HFFc6 (cell line): Measurements from ENCODE around the gene FOXS1. TPM values are rescaled to one million over a fixed set of nuclear protein-coding genes. Genes with fewer than 3 reads are reported as not detected.

Experiments
- DNase-seq: peaks from one replicate; pipeline ENCODE4 v3.0.0-alpha.2; 2018
- H3K27ac Mint-ChIP-seq: 2 replicates; pipeline ENCODE4 v1.8.0; 2020; ENCODE audit warnings: mild to moderate bottlenecking, mixed read lengths
- H3K27me3 Mint-ChIP-seq: 2 replicates; pipeline ENCODE4 v1.8.0; 2021; ENCODE audit warnings: mild to moderate bottlenecking, moderate library complexity, mixed read lengths; ENCODE audit not compliant: insufficient read depth
- H3K36me3 Mint-ChIP-seq: 2 replicates; pipeline ENCODE4 v1.8.0; 2021; ENCODE audit warnings: low read depth, mixed read lengths
- H3K4me1 Mint-ChIP-seq: 2 replicates; pipeline ENCODE4 v1.8.0; 2020; ENCODE audit warnings: low read depth, mixed read lengths
- H3K4me3 Mint-ChIP-seq: 2 replicates; pipeline ENCODE4 v1.8.0; 2020; ENCODE audit warnings: mild to moderate bottlenecking, moderate library complexity, mixed read lengths
- H3K9me3 Mint-ChIP-seq: 2 replicates; pipeline ENCODE4 v1.8.0; 2020; ENCODE audit warnings: mild to moderate bottlenecking, mixed read lengths
- total RNA-seq, 6 experiments: library from RNA; stranded (reverse); fragmentation: NEBNext Ultra II Directional; extraction: Animal tissue kit (Norgen Biotek cat#: 25700); gene quantifications; 2 replicates in 1 of 6; 3 replicates in 5 of 6; pipeline ENCODE4 v1.2.3, GENCODE V29; 2021
- TF ChIP-seq, protein P1 (sequence below): fragments of 200-600 bp; sonication (generic); IDR thresholded peaks from 2 replicates; pipeline ENCODE4 v1.5.0; 2021; ENCODE audit warnings: antibody characterized with exemption, mild to moderate bottlenecking

Gene FOXS1
- total RNA-seq, 6 experiments from 2014 or later = not detected

DNA sequence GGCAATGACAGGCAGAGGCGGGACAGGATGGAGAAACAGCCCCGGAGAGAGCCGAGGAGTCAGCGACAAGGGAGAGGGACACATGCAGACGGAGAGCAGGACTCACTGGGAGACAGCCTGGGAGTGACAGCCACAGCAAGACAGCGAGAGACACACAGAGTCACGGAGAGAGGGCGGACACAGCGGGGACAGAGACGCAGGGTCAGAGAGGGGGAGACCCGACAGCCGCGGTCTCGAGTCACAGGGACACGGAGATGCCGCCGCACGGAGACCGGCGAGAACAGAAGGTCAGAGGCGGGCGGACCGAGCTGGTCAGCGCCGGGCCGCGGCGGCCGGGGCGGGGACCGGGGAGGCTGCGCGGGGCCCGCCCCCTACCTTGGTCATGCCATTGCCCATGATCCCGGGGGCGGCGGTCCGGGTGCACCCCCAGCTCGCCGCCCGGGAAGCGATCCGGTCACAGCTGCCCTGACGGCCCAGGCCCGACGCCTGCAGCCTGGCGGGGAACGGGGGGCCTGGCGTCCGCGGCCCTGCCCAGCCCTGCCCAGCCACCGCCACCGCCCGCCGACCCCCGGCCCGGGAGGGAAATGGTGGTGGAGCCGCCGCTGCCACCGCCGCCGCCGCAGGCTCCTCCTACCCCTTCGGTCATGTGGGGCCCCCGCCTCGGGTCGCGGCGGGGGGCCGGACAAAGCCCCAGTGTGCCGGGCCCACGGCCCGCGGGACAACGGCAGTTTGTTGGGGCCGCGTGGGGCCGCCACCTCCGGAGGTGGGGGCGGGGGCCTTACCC lies 24.7 kb upstream of the FOXS1 start, which contains the start of the genes DUSP15 and TTLL9:
DUSP15 (minus strand) TSS at position 586 of the 784 bp plus-strand sequence; CDS start at position 396, 190 bp downstream.
TTLL9 (plus strand) TSS at position 693 of the 784 bp plus-strand sequence. CDS start 493 bp downstream, outside the sequence.
- DNase-seq = no peak
- Mint-ChIP-seq H3K4me1 (peaks cover 7% of the 10 kb centered on the region), H3K27me3 (peaks cover 58% of the 10 kb centered on the region), H3K4me3 (peak within 1 kb of the TSS; percentile 75), H3K27ac (no peak within 1 kb of the TSS), H3K9me3 (no peaks in the 10 kb centered on the region), H3K36me3 (no peaks in the 10 kb centered on the region)
- TF ChIP-seq, protein P1, sequence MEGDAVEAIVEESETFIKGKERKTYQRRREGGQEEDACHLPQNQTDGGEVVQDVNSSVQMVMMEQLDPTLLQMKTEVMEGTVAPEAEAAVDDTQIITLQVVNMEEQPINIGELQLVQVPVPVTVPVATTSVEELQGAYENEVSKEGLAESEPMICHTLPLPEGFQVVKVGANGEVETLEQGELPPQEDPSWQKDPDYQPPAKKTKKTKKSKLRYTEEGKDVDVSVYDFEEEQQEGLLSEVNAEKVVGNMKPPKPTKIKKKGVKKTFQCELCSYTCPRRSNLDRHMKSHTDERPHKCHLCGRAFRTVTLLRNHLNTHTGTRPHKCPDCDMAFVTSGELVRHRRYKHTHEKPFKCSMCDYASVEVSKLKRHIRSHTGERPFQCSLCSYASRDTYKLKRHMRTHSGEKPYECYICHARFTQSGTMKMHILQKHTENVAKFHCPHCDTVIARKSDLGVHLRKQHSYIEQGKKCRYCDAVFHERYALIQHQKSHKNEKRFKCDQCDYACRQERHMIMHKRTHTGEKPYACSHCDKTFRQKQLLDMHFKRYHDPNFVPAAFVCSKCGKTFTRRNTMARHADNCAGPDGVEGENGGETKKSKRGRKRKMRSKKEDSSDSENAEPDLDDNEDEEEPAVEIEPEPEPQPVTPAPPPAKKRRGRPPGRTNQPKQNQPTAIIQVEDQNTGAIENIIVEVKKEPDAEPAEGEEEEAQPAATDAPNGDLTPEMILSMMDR = no peak

DNA sequence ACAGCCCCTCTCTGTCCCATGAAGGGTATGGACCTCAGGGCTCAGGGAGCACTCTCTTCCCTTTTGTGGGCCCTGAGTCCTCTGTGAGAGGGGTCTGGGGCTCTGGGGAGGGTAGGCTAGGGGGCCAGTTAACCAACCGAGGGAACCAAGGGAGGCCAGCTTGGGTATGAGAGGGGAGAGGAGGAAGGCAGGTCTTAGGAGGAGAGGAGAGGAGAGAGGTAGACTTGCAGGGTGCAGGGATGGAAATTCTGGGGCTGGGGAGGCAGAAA lies 24.2 kb upstream of the FOXS1 start:
- TF ChIP-seq, protein P1 = no peak
- Mint-ChIP-seq H3K27me3 (peaks cover 56% of the 10 kb centered on the region), H3K27ac (no peak overlapping the region), H3K4me1 (peaks cover 7% of the 10 kb centered on the region), H3K36me3 (no peaks in the 10 kb centered on the region), H3K9me3 (no peaks in the 10 kb centered on the region), H3K4me3 (peak overlapping the region; percentile 75)
- DNase-seq = no peak

DNA sequence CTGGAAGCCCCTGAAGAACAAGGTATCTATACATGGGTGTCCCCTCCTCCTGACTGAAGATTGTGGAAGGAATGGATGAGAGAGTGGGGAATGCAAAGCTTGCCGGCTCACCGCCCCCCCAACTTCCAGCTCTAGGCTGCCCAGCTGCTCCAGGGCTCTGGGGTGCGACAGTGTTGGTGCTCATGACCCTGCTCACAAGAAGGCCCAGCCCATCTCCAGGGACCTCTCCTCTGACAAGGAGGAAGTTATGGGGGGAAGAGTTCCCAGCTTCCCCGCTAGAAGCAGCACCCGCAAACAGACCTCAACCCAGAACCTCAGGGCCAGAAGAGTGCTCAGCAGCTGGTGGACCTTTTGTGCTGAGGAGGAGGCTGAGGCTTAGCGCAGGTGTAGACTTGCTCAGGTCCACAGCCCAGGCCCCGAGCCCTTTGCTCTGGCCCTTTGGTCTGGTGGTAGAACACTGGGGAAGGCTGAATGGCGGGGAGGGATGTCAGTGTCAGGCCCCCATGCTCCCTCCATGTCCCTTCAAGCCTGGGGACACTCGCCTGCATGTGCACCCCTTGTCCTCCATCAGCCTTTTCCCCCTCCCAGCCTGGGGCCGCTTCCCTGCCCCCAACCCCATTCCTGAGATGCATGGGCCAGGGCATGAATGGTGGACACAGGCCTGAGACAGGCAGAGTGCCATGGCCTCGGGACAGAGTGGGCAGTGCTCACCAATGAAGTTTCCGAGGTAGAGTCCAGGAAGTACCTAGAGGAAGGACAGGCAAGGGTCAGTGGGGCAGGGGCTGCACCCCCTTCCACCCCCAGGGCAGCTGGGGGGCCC lies 23.7 kb upstream of the FOXS1 start:
- TF ChIP-seq, protein P1 = no peak
- Mint-ChIP-seq H3K27me3 (peaks cover 51% of the 10 kb centered on the region), H3K36me3 (no peaks in the 10 kb centered on the region), H3K4me1 (peaks cover 7% of the 10 kb centered on the region), H3K27ac (no peak overlapping the region), H3K4me3 (no peak overlapping the region; the same call in 1 of the 2 replicates), H3K9me3 (no peaks in the 10 kb centered on the region)
- DNase-seq = no peak

DNA sequence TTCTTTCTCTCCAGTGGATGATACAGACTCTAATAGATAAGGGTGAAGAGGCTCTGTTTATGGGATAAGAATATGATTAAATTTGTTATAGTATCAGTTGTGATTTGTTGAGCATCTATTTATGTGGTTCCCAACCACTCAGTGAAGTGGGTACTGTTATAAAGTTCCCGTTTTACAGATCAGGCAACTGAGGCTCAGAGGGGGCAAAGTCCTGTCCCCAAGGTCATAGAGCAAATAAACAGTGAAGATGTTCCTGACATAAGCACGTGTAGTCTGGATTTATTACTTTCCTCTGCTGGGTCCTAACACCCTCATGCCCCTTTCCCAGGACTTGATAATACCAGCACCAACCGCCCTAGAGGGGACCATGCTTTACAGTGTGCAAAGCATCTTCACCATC lies 20.8 kb upstream of the FOXS1 start:
- no peaks in the 10 kb centered on the region for H3K36me3 Mint-ChIP-seq

More for the DNA sequence above, 20.8 kb upstream of the FOXS1 start:
- no peak overlapping the region for H3K4me3 Mint-ChIP-seq
- peaks cover 7% of the 10 kb centered on the region for H3K4me1 Mint-ChIP-seq
- DNase-seq = no peak
- no peaks in the 10 kb centered on the region for H3K9me3 Mint-ChIP-seq
- peaks cover 44% of the 10 kb centered on the region for H3K27me3 Mint-ChIP-seq
- H3K27ac Mint-ChIP-seq = no peak overlapping the region
- TF ChIP-seq, protein P1 = no peak
